HL-60 (cell line): ENCODE measurements around the gene SCOC.

Experiments
- DNase-seq, 2 experiments: peaks; one replicate each; pipeline ENCODE4 v3.0.0-alpha.2; 2010 to 2020; ENCODE audit warnings: low read depth in 1 of 2, low spot score in 1 of 2
- H3K27ac ChIP-seq: fragments of 250-450 bp; sonication (Bioruptor Pico); replicated peaks from 2 replicates; pipeline ENCODE4 v1.5.1; 2020; ENCODE audit warnings: mild to moderate bottlenecking, moderate library complexity
- H3K27me3 ChIP-seq: fragments of 250-450 bp; sonication (Bioruptor Pico); 2 replicates; pipeline ENCODE4 v1.5.1; 2021; ENCODE audit warnings: mild to moderate bottlenecking, moderate library complexity; ENCODE audit not compliant: insufficient read depth, poor library complexity, severe bottlenecking
- H3K4me3 ChIP-seq: replicated peaks from 2 replicates; pipeline ENCODE4 v1.5.1; 2011; ENCODE audit warnings: mild to moderate bottlenecking, control low read depth, low read length; ENCODE audit not compliant: insufficient read depth
- CTCF ChIP-seq: IDR thresholded peaks from one replicate; pipeline ENCODE4 v1.5.1; 2011; ENCODE audit warnings: low read length, control low read depth, inconsistent platforms; ENCODE audit not compliant: insufficient read depth
- GABPA ChIP-seq: IDR thresholded peaks from 2 replicates; pipeline ENCODE4 v1.6.1; 2012; ENCODE audit warnings: low read depth
- POLR2AphosphoS5 ChIP-seq: IDR thresholded peaks from 2 replicates; pipeline ENCODE4 v1.6.1; 2012; ENCODE audit warnings: low read depth
- REST ChIP-seq: IDR thresholded peaks from 2 replicates; pipeline ENCODE4 v1.6.1; 2012; ENCODE audit warnings: low read depth; ENCODE audit not compliant: insufficient replicate concordance
- SPI1 ChIP-seq: IDR thresholded peaks from 2 replicates; pipeline ENCODE4 v1.6.1; 2012; ENCODE audit warnings: low read depth, mild to moderate bottlenecking, borderline replicate concordance

The SCOC gene

GRCh38 chr4:140353786-140354185 is 19.7 kb upstream of the SCOC start:
- DNase-seq = no peak
- H3K4me3 ChIP-seq = no peak overlapping the region
- TF ChIP-seq SPI1 (no peak), GABPA (no peak), REST (no peak), POLR2AphosphoS5 (no peak), CTCF (no peak)
- H3K27ac ChIP-seq = no peak overlapping the region
- peaks cover 2% of the 10 kb centered on the region for H3K27me3 ChIP-seq

GRCh38 chr4:140355288-140355687 is 18.2 kb upstream of the SCOC start:
- Histone ChIP-seq H3K27me3 (no peaks in the 10 kb centered on the region), H3K27ac (no peak overlapping the region), H3K4me3 (no peak overlapping the region)
- TF ChIP-seq POLR2AphosphoS5 (no peak), REST (no peak), GABPA (no peak), CTCF (no peak), SPI1 (no peak)
- no peak for DNase-seq

- Histone ChIP-seq H3K4me3 (no peak overlapping the region), H3K27ac (no peak overlapping the region), H3K27me3 (no peaks in the 10 kb centered on the region)
- no peak for DNase-seq
- TF ChIP-seq REST (no peak), SPI1 (no peak), GABPA (no peak), POLR2AphosphoS5 (no peak), CTCF (no peak)
Measured at GRCh38 chr4:140357868-140358267, 15.6 kb upstream of the SCOC start.
